Measurements from ENCODE around the gene ZNF497.
"Not testable (repeated sequence)": the region's sequence is repeated elsewhere in the genome, so short reads cannot be mapped to it uniquely, and the experiment has no call there.

ZNF497 gene

DNA sequence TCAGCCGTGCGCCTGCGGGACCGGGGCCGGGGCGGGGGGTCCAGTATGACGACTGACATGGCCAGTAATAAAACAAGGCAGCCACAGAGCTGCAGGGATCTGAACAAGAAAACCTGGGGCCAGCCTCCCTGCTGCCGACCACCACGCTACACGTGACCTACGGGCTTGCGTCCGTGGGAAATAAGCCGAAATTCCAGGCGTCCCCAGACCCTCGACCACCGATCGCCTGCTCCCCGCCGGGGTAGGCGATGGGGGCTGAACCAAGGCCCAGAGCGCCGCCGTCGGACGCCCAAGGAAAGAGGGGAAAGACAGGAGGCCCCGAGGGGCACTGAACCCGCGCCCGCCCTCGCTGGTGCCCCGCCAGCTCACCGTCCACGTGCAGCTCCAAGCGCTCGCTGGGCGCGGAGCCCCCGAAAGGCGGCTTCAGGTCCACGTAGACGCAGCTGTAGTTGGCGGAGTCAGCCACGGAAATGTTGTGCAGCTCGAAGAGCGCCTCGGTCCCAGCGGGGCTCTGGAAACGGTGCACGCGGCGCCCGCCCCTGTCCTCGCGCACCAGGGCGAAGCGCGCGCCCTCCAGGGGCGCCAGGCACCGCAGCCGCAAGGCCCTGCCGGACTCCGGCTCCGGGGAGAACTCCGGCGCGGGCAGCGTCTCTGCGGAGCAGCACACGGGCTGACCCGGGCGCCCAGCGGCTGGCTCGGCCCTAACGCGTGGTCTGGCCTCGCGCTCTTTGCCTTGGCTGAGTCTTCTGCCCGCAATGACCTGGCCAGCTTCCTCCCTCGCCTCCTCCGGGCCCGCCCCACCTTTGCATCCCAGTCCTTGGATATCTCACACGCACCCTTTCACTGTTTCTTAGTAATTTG lies 12.3 kb downstream of the ZNF497 start:
- DNase-seq (ENCODE audit: low read depth in 2 of 2), result peak in 1 of 2 donors; percentile 15
- H3K4me3 ChIP-seq (replicated peaks in 1 of 2; ENCODE audit: low read depth in 2 of 2, low read length in 2 of 2), result no peak overlapping the region
- TF ChIP-seq, protein P1, sequence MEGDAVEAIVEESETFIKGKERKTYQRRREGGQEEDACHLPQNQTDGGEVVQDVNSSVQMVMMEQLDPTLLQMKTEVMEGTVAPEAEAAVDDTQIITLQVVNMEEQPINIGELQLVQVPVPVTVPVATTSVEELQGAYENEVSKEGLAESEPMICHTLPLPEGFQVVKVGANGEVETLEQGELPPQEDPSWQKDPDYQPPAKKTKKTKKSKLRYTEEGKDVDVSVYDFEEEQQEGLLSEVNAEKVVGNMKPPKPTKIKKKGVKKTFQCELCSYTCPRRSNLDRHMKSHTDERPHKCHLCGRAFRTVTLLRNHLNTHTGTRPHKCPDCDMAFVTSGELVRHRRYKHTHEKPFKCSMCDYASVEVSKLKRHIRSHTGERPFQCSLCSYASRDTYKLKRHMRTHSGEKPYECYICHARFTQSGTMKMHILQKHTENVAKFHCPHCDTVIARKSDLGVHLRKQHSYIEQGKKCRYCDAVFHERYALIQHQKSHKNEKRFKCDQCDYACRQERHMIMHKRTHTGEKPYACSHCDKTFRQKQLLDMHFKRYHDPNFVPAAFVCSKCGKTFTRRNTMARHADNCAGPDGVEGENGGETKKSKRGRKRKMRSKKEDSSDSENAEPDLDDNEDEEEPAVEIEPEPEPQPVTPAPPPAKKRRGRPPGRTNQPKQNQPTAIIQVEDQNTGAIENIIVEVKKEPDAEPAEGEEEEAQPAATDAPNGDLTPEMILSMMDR (IDR thresholded peaks at IDR 0.05; ENCODE audit: low read depth, low read length), result no peak

DNA sequence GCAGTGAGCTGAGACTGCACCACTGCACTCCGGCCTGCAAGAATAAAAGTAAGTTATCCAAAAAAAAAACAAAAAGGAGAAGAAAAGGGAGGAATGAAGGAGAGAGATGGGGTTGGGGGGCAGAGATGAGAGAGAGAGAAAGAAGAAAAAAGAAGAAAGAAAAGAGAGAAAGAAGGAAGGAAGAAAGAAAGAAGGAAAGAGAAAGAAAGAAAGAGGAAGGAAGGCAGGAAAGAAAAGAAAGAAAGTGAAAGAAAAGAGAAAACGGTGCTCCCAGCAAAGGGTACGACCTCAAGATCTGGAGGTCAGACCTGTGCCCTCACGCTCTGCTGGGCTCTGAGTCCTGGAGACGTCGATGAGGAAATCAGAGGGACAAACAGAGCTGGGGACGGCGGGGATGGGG lies 13.0 kb downstream of the ZNF497 start:
- no peak for DNase-seq (ENCODE audit: low read depth in 2 of 2)
- H3K4me3 ChIP-seq (replicated peaks in 1 of 2; ENCODE audit: low read depth in 2 of 2, low read length in 2 of 2), result no peak overlapping the region
- TF ChIP-seq, protein P1 (IDR thresholded peaks at IDR 0.05; ENCODE audit: low read depth, low read length), result no peak

DNA sequence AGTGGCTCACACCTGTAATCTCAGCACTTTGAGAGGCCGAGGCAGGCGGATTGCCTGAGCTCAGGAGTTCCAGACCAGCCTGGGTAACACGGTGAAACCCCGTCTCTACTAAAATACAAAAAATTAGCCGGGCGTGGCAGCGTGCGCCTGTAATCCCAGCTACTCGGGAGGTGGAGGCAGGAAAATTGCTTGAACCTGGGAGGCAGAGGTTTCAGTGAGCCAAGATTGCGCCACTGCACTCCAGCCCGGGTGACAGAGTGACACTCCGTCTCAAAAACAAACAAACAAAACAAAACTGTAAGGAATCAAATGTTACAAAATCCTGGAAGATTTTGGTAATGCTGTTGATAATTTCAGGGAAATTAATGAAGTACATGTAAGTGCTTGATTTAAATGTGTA lies 14.5 kb downstream of the ZNF497 start:
- peak overlapping the region; percentile 65 to 67 for H3K4me3 ChIP-seq (replicated peaks in 1 of 2; ENCODE audit: low read depth in 2 of 2, low read length in 2 of 2)
- not testable (repeated sequence) for DNase-seq (ENCODE audit: low read depth in 2 of 2)

DNA sequence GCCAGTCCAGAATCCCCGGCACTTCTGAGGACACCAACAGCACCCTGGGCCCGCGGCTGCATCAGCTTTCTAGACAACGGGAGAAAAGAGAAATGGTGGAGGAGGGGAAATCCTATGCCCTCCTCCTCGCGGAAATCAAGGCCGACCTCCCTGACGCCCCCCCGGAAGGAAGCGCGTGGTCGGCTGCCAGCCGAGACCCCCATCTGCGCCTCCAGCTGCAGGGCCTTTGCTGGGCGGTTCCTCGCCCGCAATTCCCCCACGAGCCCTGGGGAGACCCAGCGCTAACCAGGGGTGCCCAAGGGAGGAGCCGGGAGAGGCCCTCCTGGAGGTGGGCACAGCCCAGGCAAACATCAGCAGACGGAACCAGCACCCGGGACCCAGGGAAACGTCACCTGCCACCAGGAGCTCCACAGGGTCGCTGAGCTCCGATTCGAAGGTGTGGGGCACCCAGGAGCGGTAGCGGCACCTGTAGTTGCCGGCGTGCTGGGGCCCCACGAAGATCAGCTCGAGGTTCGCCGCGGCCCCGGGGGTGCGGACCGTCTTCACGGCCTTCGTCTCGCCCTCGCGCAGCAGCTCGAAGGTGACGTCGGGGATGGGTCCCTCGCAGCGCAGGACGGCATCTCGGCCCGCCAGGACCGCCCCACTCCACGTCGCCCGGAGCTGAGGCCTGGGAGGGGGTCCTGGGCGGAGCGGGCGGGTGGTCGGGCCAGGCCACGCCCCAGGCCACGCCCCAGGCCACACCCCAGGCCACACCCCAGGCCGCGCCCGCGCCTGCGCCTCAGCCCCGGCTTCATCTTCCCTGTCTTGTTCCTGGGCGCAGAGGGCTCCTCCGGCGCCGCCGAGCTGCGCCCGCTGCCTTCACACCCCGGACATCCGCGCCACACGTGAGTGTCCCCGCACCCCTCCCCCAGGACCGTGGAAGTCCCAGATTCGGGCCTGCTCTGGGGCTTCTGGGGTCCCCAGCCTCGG lies 15.3 kb downstream of the ZNF497 start:
- TF ChIP-seq, protein P1 (IDR thresholded peaks at IDR 0.05; ENCODE audit: low read depth, low read length), result no peak
- peak overlapping the region; percentile 65 to 67 for H3K4me3 ChIP-seq (replicated peaks in 1 of 2; ENCODE audit: low read depth in 2 of 2, low read length in 2 of 2)
- peak; percentile 66 to 73 for DNase-seq (ENCODE audit: low read depth in 2 of 2)

DNA sequence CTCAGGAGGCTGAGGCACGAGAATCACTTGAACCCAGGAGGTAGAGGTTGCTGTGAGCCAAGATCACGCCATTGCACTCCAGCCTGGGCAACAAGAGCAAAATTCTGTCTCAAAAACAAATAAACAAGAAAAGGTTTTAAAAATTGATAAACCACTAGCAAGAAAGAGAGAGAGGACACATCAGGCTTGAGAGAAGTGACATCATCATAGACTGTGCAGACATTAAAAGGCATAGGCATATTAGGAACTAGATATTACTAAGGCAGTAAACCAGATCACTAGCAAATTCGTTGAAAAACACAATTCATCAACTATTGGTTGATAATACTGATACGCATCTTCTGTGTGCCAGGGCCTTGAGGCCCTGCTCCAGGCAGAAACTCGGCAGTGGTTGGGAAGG lies 17.0 kb downstream of the ZNF497 start:
- DNase-seq (ENCODE audit: low read depth in 2 of 2), result no peak
- no peak overlapping the region for H3K4me3 ChIP-seq (replicated peaks in 1 of 2; ENCODE audit: low read depth in 2 of 2, low read length in 2 of 2)
- TF ChIP-seq, protein P1 (IDR thresholded peaks at IDR 0.05; ENCODE audit: low read depth, low read length), result no peak

DNA sequence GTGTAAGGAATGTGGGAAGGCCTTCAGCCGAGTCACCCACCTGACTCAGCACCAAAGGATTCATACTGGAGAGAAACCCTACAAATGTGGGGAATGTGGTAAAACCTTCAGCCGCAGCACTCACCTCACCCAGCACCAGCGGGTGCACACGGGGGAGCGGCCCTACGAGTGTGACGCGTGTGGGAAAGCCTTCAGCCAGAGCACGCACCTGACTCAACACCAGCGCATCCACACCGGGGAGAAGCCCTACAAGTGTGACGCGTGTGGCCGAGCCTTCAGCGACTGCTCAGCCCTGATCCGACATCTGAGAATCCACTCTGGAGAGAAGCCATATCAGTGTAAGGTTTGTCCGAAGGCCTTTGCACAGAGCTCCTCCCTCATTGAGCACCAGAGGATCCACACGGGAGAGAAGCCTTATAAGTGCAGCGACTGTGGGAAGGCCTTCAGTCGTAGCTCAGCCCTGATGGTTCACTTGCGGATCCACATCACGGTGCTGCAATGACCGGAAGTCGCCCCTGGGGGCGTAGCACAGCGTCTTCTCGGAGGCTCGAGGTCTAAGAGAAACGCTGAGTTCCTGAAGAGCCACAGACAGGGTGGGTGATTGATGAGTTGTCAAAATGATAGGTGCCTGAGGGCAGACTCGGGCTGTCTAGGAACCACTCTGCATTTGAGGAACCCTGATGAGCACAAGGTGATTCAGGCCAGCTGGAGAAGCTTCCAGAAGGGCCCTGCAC lies 23.6 kb downstream of the ZNF497 start:
- DNase-seq (ENCODE audit: low read depth in 2 of 2), result peak in 1 of 2 donors; percentile 22
- TF ChIP-seq, protein P1 (IDR thresholded peaks at IDR 0.05; ENCODE audit: low read depth, low read length), result no peak
- no peak overlapping the region for H3K4me3 ChIP-seq (replicated peaks in 1 of 2; ENCODE audit: low read depth in 2 of 2, low read length in 2 of 2)
